ENCODE data around the gene NDST3. TPM values are rescaled to one million over a fixed set of nuclear protein-coding genes. Genes with fewer than 3 reads are reported as not detected.

NDST3 gene
- total RNA-seq, 1 donor from 2014 or later = 0.17 TPM

DNA sequence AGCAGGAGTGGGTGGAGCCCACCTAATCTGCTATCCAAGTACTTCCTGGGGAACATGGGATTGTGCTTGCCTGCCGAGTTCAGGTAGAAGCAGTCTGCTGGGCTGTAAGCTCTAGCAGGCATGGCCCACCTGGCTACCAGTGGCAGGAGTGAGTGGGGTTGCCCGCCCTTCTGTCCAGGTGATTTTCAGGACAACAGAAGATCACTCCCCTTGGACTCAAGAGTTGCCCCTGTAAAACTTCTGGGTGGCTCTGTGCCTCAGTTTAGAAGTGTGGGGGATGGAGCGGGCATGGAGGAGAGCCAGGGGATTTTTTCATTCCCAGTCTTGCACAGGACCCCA lies 43.5 kb downstream of the NDST3 start:
- no peak for DNase-seq (ENCODE audit: low spot score)

GRCh38 chr4:118081434-118081833 lies 47.1 kb downstream of the NDST3 start:
- DNase-seq (ENCODE audit: low spot score) = no peak

- no peak for DNase-seq (ENCODE audit: low spot score)
Measured at GRCh38 chr4:118082182-118082581, 47.9 kb downstream of the NDST3 start.

DNA sequence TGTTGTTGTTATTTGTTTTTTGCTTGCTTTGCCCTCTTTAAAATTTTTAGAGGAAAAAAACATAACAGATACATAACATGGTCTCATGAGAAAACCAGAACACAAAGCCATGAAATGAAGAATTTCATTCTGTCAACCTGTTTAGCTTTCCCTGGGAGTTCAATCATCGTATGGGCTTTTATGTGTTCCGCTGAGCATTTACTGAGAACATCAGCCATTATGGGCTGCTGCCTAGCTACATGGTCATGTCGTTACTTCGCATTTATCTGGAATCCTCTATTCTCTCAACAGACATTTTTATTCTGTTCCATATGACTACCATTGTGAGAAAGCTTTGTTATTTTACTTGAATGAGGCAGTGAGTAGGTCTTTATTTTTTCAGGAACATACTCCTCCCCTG lies 51.4 kb downstream of the NDST3 start:
- DNase-seq (ENCODE audit: low spot score) = no peak

- no peak for DNase-seq (ENCODE audit: low spot score)
Measured at GRCh38 chr4:118086344-118086743, 52.1 kb downstream of the NDST3 start.

- no peak for DNase-seq (ENCODE audit: low spot score)
Measured at GRCh38 chr4:118087366-118087765, 53.1 kb downstream of the NDST3 start.

DNA sequence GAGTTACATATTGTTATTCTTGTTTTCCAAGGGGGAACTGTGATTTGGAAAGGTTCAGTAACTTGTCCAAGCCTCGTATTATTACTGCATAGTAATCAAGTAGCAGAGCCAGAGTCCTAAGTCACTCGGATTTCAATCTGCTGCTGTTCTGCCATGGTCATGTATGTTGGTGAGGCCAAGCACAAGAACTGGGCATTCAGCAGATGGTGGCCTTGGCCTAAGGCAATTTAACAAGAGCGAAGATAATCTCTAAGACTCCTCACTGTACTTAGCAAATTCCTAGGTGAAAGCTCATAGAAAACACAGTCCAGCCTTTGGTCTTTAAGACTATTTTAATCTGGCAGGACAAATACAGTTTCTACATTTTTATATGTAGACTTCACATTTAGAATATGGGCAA lies 64.8 kb downstream of the NDST3 start:
- DNase-seq (ENCODE audit: low spot score) = no peak

DNA sequence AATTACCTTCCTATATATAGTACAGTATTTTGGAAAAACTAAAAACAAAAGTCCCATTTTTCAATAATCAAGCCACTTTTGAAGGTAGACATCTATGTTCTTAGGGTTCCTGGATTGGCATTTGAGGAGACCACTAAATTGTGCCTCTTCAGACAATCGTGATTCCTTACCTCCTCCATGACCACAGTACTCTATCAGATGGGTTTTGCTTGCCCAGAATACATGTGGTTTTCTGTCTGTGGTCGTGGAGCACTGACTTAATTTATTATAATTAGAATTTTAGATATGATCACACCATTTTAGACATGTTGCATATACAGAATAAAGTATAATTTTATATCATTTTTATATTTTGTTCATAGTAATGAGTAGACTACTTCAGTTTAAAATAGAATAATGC lies 67.9 kb downstream of the NDST3 start:
- DNase-seq (ENCODE audit: low spot score) = no peak

GRCh38 chr4:118112117-118113046 lies 78.1 kb downstream of the NDST3 start:
- DNase-seq (ENCODE audit: low spot score) = no peak

GRCh38 chr4:118113220-118113619 lies 78.9 kb downstream of the NDST3 start:
- DNase-seq (ENCODE audit: low spot score) = no peak

GRCh38 chr4:118114720-118115119 lies 80.4 kb downstream of the NDST3 start:
- DNase-seq (ENCODE audit: low spot score) = no peak

DNA sequence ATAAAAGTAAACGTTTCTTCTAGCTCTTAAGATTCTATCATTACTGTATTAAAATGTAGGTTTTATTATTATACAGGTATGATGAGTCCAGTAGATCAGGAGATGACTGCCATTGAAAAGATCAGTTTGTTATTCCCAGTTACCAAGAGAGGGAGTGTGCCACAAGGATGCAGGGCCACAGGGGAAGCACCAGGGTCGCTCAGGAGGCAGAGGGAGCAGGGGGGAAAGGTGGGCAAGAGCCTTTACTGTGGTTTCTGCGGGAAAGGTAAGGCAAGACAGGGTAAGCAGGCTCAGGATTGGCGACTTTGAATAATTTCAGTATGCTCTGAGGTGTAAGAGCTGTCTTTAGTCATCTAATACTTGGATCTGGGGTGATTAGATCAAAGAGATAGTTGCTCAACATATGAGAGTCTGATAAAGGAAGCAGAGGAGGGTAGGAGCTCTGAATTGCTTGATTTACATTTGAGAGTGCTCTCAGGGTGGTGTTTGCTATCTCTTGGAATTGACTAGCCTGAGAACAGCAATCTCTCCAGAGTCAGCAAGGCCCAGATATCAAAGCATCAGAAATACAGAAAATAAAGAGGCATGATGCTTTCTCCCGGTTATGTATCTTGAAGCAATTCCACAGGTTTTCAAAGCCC lies 86.0 kb downstream of the NDST3 start:
- DNase-seq (ENCODE audit: low spot score) = no peak

DNA sequence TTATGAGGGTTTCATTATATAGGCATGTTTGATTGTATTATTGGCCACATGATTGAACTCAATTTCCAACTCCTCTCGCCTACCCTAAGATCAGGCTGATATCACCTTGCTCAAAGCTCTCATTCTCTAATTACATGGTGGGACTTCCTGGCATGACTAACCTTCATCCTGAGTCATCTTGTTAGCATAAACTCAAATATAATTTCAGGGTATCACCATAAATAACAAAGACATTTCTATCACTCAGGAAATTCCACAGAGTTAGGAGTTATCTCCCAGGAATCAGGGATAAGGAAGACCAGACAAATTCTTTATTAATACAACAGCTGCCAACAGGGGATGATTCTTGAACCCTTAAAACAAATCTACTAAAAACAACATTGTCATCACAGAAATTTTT lies 90.7 kb downstream of the NDST3 start:
- no peak for DNase-seq (ENCODE audit: low spot score)

DNA sequence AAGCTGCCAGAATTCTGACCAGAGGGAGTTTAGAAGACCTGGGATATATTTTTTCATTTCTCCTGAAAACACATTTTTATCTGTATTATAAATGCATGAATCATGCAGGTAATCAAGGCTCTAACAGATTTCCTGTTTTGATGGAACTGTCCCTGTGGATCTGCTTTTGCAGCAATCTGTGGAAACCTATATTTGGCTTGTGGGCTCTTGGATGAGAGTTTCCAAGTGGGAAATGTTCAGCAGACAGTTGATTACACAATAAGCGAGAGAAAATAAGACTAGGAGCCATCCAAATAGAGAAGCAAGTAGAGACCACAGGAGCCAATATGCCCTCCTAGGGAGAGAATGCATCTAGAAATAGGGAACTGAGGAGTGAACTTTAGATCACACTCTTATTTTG lies 105.0 kb downstream of the NDST3 start:
- no peak for DNase-seq (ENCODE audit: low spot score)

- DNase-seq (ENCODE audit: low spot score) = no peak
Measured at GRCh38 chr4:118141240-118141639, 107.0 kb downstream of the NDST3 start.

- DNase-seq (ENCODE audit: low spot score) = no peak
Measured at GRCh38 chr4:118154649-118155048, 120.4 kb downstream of the NDST3 start.

GRCh38 chr4:118155516-118155915 lies 121.2 kb downstream of the NDST3 start:
- no peak for DNase-seq (ENCODE audit: low spot score)

- DNase-seq (ENCODE audit: low spot score) = no peak
Measured at GRCh38 chr4:118158763-118159375, 124.6 kb downstream of the NDST3 start.

DNA sequence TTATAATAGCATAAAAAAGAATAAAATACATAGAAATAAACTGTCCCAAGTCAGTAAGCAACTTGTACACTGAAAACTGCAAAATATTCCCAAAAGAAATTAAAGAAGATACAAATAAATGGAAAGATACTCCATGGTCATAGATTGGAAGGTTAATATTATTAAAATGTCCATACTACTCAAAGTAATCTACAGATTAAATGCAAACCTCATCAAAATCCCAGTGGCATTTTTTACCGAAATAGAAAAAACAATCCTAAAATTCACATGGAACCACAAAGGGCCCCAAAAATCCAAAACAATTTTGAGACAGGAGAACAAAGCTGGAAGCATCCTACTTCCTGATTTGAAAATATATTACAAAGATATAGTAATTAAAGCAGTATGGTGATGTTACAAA lies 133.0 kb downstream of the NDST3 start:
- DNase-seq (ENCODE audit: low spot score) = no peak

- DNase-seq (ENCODE audit: low spot score) = no peak
Measured at GRCh38 chr4:118171381-118171780, 137.1 kb downstream of the NDST3 start.

- DNase-seq (ENCODE audit: low spot score) = no peak
Measured at GRCh38 chr4:118173126-118173525, 138.8 kb downstream of the NDST3 start.

- no peak for DNase-seq (ENCODE audit: low spot score)
Measured at GRCh38 chr4:118173956-118174725, 139.9 kb downstream of the NDST3 start.
